Activated naive CD8-positive, alpha-beta T cell treated with anti-CD3 and anti-CD28 coated beads, Interleukin-2, amount 50 U/mL, for 16 hours (primary cell): Measurements from ENCODE around the gene DRC7.
"Not testable (repeated sequence)": the region's sequence is repeated elsewhere in the genome, so short reads cannot be mapped to it uniquely, and the experiment has no call there.

Source experiments
- DNase-seq: peaks from one replicate; pipeline ENCODE4 v3.0.0-alpha.2; 2020; ENCODE audit warnings: low read depth, low spot score

DRC7 gene

GRCh38 chr16:57660715-57661463, 33.7 kb upstream of the DRC7 start:
- DNase-seq = no peak

GRCh38 chr16:57661510-57661909, 33.1 kb upstream of the DRC7 start:
- no peak for DNase-seq

GRCh38 chr16:57661936-57662906, 32.4 kb upstream of the DRC7 start:
- no peak for DNase-seq

- no peak for DNase-seq
Observed at GRCh38 chr16:57663436-57663835, 31.2 kb upstream of the DRC7 start.

GRCh38 chr16:57663917-57664661, 30.5 kb upstream of the DRC7 start:
- DNase-seq = no peak

GRCh38 chr16:57664662-57665025, 30.0 kb upstream of the DRC7 start:
- DNase-seq = no peak

GRCh38 chr16:57665541-57665940, 29.1 kb upstream of the DRC7 start:
- DNase-seq = no peak

- DNase-seq = no peak
Observed at GRCh38 chr16:57666353-57667047, 28.1 kb upstream of the DRC7 start.

GRCh38 chr16:57667048-57667525, 27.5 kb upstream of the DRC7 start:
- DNase-seq = no peak

GRCh38 chr16:57667526-57668262, 26.9 kb upstream of the DRC7 start:
- no peak for DNase-seq

GRCh38 chr16:57668263-57668571, 26.4 kb upstream of the DRC7 start, which contains the start of gene ADGRG3:
TSS of gene ADGRG3 (plus strand) at chr16:57668306. CDS start at chr16:57668348, 42 bp downstream.
- no peak for DNase-seq

- no peak for DNase-seq
Observed at GRCh38 chr16:57668630-57669475, 25.8 kb upstream of the DRC7 start.

GRCh38 chr16:57669476-57670162, 25.0 kb upstream of the DRC7 start:
- no peak for DNase-seq

- no peak for DNase-seq
Observed at GRCh38 chr16:57670196-57670595, 24.4 kb upstream of the DRC7 start.

GRCh38 chr16:57671451-57671850, 23.2 kb upstream of the DRC7 start:
- not testable (repeated sequence) for DNase-seq

- DNase-seq = no peak
Observed at GRCh38 chr16:57672416-57672815, 22.2 kb upstream of the DRC7 start.

- DNase-seq = no peak
Observed at GRCh38 chr16:57672824-57673223, 21.8 kb upstream of the DRC7 start.

- no peak for DNase-seq
Observed at GRCh38 chr16:57675741-57676551, 18.7 kb upstream of the DRC7 start.
